ENCODE results near the gene ODAD4.
A peak's percentile ranks its signal among the peaks of the same experiment; 100 is the strongest.

The ODAD4 gene

GRCh38 chr17:41972571-41973407 is 42.4 kb downstream of the ODAD4 start:
- no peak for DNase-seq (ENCODE audit: low spot score)
- Histone ChIP-seq H3K27ac (peak overlapping the region; percentile 14 to 42), H3K4me3 (no peak overlapping the region)
- TF ChIP-seq CTCF (IDR thresholded peaks at IDR 0.05) = no peak

- Histone ChIP-seq H3K4me3 (no peak overlapping the region), H3K27ac (peak overlapping the region; percentile 14 to 42)
- no peak for DNase-seq (ENCODE audit: low spot score)
- no peak for TF ChIP-seq CTCF (IDR thresholded peaks at IDR 0.05)
Observed at GRCh38 chr17:41973408-41973811, 43.0 kb downstream of the ODAD4 start.

- no peak for DNase-seq (ENCODE audit: low spot score)
- Histone ChIP-seq H3K4me3 (no peak overlapping the region), H3K27ac (no peak overlapping the region)
- TF ChIP-seq CTCF (IDR thresholded peaks at IDR 0.05) = no peak
Observed at GRCh38 chr17:41974031-41974430, 43.6 kb downstream of the ODAD4 start.

GRCh38 chr17:41974658-41975057 is 44.2 kb downstream of the ODAD4 start:
- no peak for DNase-seq (ENCODE audit: low spot score)
- H3K27ac ChIP-seq = no peak overlapping the region
- H3K4me3 ChIP-seq = no peak overlapping the region
- TF ChIP-seq CTCF (IDR thresholded peaks at IDR 0.05) = no peak

GRCh38 chr17:41975099-41976083 is 45.0 kb downstream of the ODAD4 start:
- H3K4me3 ChIP-seq = no peak overlapping the region
- DNase-seq (ENCODE audit: low spot score) = no peak
- H3K27ac ChIP-seq = peak overlapping the region in 1 of 2 donors; percentile 65
- TF ChIP-seq CTCF (IDR thresholded peaks at IDR 0.05) = no peak

GRCh38 chr17:41976142-41976768 is 45.8 kb downstream of the ODAD4 start:
- no peak for TF ChIP-seq CTCF (IDR thresholded peaks at IDR 0.05)
- H3K27ac ChIP-seq = peak overlapping the region in 1 of 2 donors; percentile 65
- DNase-seq (ENCODE audit: low spot score) = no peak
- H3K4me3 ChIP-seq = no peak overlapping the region
